Testis (tissue), 3 donors: ENCODE data around the gene RAD51D. TPM values are rescaled to one million over a fixed set of nuclear protein-coding genes. Genes with fewer than 3 reads are reported as not detected.

Source experiments
- DNase-seq: peaks from one replicate; pipeline ENCODE4 v3.0.0-alpha.2; 2019
- H3K27ac ChIP-seq, 2 donors: fragments of 200-600 bp; sonication (generic); one replicate each; pipeline ENCODE4 v1.5.1; 2019
- H3K27me3 ChIP-seq: fragments of 200-600 bp; sonication (generic); one replicate; pipeline ENCODE4 v1.5.1; 2019
- H3K36me3 ChIP-seq: fragments of 200-600 bp; sonication (generic); one replicate; pipeline ENCODE4 v1.5.1; 2017; ENCODE audit warnings: low read depth; ENCODE audit errors: missing control alignments
- H3K4me1 ChIP-seq: fragments of 200-600 bp; sonication (generic); one replicate; pipeline ENCODE4 v1.5.1; 2019
- H3K4me3 ChIP-seq, 2 donors: fragments of 200-600 bp; sonication (generic); one replicate each; pipeline ENCODE4 v1.5.1; 2017 to 2019
- H3K9me3 ChIP-seq: fragments of 200-600 bp; sonication (generic); one replicate; pipeline ENCODE4 v1.5.1; 2017
- CTCF ChIP-seq, 3 experiments: fragments of 450-650 bp in 2 of 3; fragments of 200-600 bp in 1 of 3; sonication (generic) in 1 of 3; IDR thresholded peaks; one replicate each; pipeline ENCODE4 v1.5.1; 2016 to 2019; ENCODE audit warnings: antibody characterized with exemption in 3 of 3, mild to moderate bottlenecking in 2 of 3, moderate library complexity in 1 of 3
- POLR2A ChIP-seq: fragments of 450-650 bp; IDR thresholded peaks from one replicate; pipeline ENCODE4 v1.6.1; 2017; ENCODE audit warnings: antibody characterized with exemption, mild to moderate bottlenecking, moderate library complexity
- WGBS, 2 donors: methylation state at CpG; one replicate each; pipeline ENCODE4 v1.1.5; 2018; 5-methylcytosine and 5-hydroxymethylcytosine counted together
- intact Hi-C: fragments of 100-400 bp; cut with DNase I; formaldehyde crosslinking; loops from one replicate; pipeline ENCODE4 v1.15.1; 2023; ENCODE audit warnings: low total_unique reads
- polyA plus RNA-seq: library from polyadenylated mRNA; stranded (reverse); fragments of 350-450 nt; fragmentation: Illumina TruSeq; extraction: RNeasy Lipid Tissue Mini Kit (QIAGEN cat#74804); gene quantifications from one replicate; pipeline ENCODE4 v1.2.3, GENCODE V29; 2014; ENCODE audit warnings: low read depth, low replicate concordance; ENCODE audit not compliant: insufficient read depth
- total RNA-seq, 2 donors: library from RNA; depleted of rRNA; stranded (reverse); fragments of >200 nt; gene quantifications; one replicate each; pipeline ENCODE4 v1.2.3, GENCODE V29; 2016

The RAD51D gene
- total and polyA plus RNA-seq, 3 donors from 2014 or later, result 16.8 to 24.3 (median 18.4) TPM

GRCh38 chr17:35129154-35129972, 9.7 kb upstream of the RAD51D start:
- H3K4me1 ChIP-seq, result no peaks in the 10 kb centered on the region
- H3K27me3 ChIP-seq, result no peaks in the 10 kb centered on the region
- no peak overlapping the region for H3K27ac ChIP-seq
- no peak for TF ChIP-seq POLR2A
- no peak for TF ChIP-seq CTCF (IDR thresholded peaks at IDR 0.05)
- no peak overlapping the region for H3K4me3 ChIP-seq
- no peaks in the 10 kb centered on the region for H3K9me3 ChIP-seq
- DNase-seq, result no peak
- intact Hi-C loops, result no loop called here
- H3K36me3 ChIP-seq, result no peaks in the 10 kb centered on the region
- WGBS, 2 donors, result 84 to 90% methylated on average over 10 to 11 of the region's 11 CpGs

GRCh38 chr17:35127751-35128514, 8.3 kb upstream of the RAD51D start:
- intact Hi-C loops, result no loop called here
- Histone ChIP-seq H3K4me1 (no peaks in the 10 kb centered on the region), H3K27me3 (no peaks in the 10 kb centered on the region), H3K36me3 (no peaks in the 10 kb centered on the region), H3K9me3 (no peaks in the 10 kb centered on the region), H3K27ac (no peak overlapping the region), H3K4me3 (no peak overlapping the region)
- WGBS, 2 donors, result 81 to 87% methylated on average over 11 of the region's 11 CpGs
- TF ChIP-seq POLR2A (no peak), CTCF (IDR thresholded peaks at IDR 0.05) (no peak)
- no peak for DNase-seq

- Histone ChIP-seq H3K9me3 (no peaks in the 10 kb centered on the region), H3K27ac (no peak within 1 kb of the TSS), H3K4me3 (peak within 1 kb of the TSS in 1 of 2 donors; percentile 71), H3K27me3 (no peaks in the 10 kb centered on the region), H3K4me1 (peaks cover 4% of the 10 kb centered on the region), H3K36me3 (no peaks in the 10 kb centered on the region)
- intact Hi-C loops, result no loop called here
- WGBS, 2 donors, result 84 to 88% methylated on average over 2 to 3 of the region's 3 CpGs
- TF ChIP-seq POLR2A, result no peak
- no peak for TF ChIP-seq CTCF (IDR thresholded peaks at IDR 0.05)
- DNase-seq, result no peak
Observed at GRCh38 chr17:35121315-35121714, 1.7 kb upstream of the RAD51D start, which contains the start of gene FNDC8. Gene FNDC8 (plus strand): TSS chr17:35121615. CDS start chr17:35121694, 79 bp downstream.

GRCh38 chr17:35117984-35118383, 1.7 kb downstream of the RAD51D start:
- no peak overlapping the region for H3K27ac ChIP-seq
- intact Hi-C loops, result no loop called here
- H3K4me3 ChIP-seq, result no peak overlapping the region
- H3K27me3 ChIP-seq, result no peaks in the 10 kb centered on the region
- H3K36me3 ChIP-seq, result no peaks in the 10 kb centered on the region
- TF ChIP-seq POLR2A (no peak), CTCF (IDR thresholded peaks at IDR 0.05) (peak in 1 of 3 experiments; percentile 24)
- H3K4me1 ChIP-seq, result peaks cover 4% of the 10 kb centered on the region
- DNase-seq, result peak; percentile 50
- no peaks in the 10 kb centered on the region for H3K9me3 ChIP-seq
